GM18873 (cell line): ENCODE data around the gene CTSD.

Experiments used
- ATAC-seq: cut with Tn5 transposase; IDR thresholded peaks from one replicate; pipeline ENCODE4 v1.9.1; 2021; ENCODE audit warnings: mild to moderate bottlenecking, moderate library complexity, moderate number of reproducible peaks; ENCODE audit not compliant: unreplicated experiment, low FRiP score

Gene CTSD

DNA sequence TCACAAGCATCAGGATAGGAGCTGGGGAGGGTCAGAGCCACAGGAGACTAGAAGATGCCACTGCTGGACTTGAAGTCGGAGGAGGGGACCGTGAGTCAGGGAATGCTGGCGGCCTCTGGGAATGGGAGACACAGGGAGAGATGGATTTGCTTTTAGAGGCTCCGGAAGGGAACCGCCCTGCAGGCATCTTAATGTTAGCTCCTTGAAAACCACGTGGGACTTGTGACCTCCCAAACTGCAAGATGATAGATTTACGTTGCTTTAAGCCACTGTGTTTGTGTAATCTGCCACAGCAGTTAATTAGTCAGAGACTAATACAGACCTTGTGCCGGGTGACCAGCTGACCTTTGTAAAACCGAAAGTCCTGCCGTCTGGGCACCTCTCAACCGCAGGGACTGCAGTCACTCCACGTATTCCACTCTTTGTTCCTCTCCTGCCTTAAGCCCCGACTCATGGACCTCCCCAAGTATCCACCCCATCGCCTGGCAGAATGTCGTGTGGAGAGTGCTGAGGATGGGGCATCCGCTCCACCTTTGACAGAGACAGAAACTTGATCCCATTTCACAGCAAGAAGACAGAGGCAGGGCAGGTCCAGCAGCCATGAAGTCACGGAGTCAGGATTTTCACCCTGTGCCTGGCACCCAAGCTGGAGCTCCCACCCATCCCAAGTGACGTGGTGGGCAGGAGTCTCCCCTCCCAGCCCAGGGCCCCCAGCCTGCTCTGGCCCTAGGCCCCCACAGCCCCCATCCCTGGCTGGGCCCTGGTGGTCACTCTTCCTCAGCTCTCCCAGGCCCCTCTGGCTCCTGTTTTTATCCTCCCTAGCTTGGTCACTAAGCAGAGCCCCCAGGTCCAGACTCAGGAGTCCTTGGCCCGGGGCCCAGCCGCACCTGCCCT, 19.4 kb upstream of the CTSD start:
- no peak for ATAC-seq

DNA sequence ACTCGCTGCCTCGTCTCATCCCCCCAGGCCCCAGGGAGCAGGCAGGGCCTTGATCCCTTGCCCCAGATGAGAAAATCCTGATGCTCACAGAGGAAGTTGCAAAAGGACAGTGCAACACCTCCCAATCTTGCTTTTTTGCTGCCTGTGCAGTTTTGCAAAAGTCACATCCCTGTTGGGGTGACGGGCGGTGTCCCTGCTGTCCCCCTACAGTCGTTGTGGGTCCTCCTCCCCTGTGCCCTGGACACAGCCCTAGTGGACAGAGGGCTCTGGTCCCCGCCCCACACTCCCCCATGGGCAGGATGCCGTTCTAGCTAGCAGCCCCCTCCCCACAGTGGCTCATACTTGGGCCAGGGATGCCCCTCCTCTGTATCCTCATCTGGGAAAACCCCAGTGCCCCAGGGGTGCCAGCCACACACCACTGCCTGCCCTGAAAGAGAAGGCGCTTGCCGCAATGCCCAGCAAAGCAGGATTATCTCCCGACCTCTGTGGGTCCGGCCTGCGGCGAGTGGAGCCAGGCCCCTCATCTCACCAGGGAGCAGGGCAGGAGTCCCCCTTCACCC, 18.4 kb upstream of the CTSD start:
- ATAC-seq = no peak

- no peak for ATAC-seq
These were observed 17.9 kb upstream of the CTSD start for GRCh38 chr11:1781593-1781975.

GRCh38 chr11:1780700-1781592, 17.2 kb upstream of the CTSD start:
- ATAC-seq = no peak

GRCh38 chr11:1779806-1780699, 16.3 kb upstream of the CTSD start:
- no peak for ATAC-seq

GRCh38 chr11:1779034-1779805, 15.5 kb upstream of the CTSD start:
- no peak for ATAC-seq

DNA sequence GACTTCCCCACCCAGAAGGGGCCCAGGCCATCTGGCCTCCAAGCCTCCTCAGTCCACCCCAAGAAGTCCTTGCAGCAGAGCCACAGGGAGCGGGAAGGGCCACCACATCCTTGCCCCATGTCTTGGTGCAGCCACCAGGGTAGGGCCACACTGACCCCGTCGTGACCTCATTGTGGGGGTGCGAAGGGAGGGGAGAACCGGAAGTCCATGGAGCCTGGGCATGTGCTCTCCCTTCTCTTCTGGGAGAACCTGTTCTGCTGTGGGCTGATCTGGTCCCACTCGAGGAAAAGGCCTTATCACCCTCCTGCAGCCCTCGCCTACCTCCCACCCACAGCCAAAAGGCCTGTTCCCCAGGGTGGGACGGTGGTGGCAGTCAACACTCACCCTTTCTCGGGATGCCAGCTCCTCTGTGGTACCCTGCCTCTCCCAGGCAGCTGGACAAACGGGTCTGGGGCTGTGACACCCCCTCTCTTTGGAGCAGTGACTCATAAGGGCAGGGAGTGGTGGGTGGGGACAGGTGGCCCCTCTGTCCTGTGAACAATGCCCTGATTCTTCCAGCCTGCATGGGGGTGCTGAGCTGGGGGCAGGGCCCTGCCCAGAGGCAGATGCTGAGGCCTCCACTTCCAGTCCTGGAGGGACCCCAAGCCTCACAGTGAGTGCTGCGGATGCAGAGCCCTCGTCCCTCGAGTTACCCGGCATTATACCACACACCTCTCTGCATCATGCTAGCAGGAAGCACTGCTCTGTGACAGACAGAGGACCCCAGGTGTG, 14.6 kb upstream of the CTSD start:
- ATAC-seq = no peak

GRCh38 chr11:1777737-1778136, 14.0 kb upstream of the CTSD start:
- ATAC-seq = no peak

- ATAC-seq = no peak
These were observed 13.4 kb upstream of the CTSD start for GRCh38 chr11:1776944-1777715.

DNA sequence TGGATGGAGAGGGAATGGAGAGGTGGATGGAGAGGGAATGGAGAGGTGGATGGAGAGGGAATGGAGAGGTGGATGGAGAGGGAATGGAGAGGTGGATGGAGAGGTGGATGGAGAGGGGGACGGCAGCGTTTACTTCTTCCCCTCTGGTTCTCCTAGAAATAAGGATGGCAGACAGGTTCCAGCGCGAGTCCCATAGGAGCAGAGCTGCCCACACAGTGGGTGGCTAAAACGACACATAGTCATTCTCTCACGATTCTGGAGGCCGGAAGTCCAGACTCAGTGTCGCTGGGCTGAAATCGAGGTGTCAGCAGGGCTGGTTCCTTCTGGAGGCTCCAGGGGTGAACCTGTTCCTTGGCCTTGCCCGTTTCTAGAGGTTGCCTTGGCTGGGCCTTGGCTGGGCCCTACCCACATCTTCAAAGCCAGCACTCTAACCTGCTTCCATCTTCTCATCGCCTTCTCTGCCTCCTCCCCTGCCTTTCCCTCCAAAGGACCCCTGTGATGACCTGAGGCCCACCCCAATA, 12.7 kb upstream of the CTSD start:
- ATAC-seq = no peak

DNA sequence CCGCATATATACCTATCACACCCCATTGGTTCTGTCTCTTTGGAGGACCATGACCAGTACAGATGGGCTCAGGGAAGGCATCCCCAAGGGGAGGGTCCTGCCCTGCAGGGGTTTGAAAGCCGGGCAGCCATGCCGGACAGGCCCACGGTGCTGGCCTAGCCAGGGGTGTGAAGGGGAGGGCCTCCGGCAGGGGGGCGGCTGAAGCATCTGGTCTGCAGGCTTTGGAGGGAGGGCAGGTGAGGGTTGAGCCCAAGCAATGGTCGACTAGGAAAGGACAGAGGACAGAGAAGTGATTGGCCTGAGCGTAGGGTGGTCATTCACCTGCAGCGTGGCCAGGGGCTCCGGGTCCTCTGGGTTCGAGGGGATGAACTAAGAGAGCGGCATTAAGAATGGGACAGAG, 11.2 kb upstream of the CTSD start:
- ATAC-seq = no peak

DNA sequence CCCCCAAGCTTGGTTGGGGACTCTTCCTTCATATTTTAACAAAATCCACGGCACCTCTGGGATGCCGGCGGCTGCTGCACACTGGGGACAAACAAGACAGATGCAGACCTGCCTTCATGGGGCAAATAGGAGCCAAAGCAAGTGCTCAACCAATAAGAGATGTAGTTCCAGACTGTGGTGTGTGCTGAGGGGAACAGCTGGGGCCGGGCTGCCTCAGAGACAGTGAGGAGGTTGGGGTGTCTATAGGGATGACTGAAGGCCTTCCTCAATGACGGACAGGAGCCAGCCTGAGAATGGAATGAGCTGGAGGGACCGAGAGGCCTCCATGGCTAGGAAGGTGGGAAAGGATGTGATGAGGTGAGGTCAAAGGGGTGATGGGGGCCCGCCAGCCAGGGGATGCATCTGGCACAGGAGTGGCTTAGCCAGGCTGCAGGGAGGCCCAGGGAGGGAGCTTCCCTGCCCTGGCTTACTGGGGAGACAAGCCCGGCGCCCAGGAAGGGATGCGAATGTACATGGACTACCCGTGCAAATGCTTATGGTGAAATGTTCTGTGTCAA, 10.3 kb upstream of the CTSD start:
- no peak for ATAC-seq

DNA sequence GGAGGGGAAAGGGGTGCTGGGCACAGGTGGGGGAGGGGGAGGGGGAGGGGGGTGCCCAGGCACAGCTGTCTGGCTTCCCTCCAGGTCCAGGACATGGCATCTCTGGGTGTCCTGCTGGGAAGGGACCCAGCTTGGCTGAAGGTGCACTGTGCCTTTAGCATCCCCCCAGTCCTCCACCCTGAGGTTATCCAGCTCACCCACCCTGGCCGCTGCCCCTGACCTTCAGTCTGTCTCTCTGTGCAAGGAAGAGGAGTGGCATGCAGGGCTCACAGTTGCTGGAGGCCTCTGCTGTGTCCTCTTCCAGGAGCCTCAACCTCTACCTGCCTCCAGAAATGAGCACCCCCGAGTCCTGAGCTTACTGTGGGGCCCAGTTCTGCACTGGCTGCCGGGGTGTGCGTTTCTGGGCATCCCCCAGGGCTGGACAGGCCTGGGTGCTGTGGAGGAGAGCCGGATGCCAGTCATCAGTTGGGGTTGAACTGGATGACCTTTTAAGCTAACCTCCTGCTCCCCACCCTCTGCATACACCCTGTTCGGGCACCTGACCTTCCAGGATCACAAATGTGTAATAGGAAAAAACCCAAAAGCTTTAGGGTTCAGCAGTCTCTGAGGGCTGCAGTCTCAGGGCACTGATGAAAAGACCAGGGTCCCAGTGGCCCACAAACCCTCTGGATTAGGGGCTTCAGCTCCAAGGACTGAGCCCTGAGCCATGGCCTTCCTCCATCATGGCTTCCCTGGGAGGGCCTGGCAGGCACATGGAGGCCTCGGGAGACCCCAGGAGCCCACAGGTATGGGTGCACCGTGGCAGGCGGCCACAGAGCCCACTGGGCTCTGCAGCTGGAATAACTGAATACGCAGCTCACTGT, 9.6 kb upstream of the CTSD start:
- no peak for ATAC-seq

DNA sequence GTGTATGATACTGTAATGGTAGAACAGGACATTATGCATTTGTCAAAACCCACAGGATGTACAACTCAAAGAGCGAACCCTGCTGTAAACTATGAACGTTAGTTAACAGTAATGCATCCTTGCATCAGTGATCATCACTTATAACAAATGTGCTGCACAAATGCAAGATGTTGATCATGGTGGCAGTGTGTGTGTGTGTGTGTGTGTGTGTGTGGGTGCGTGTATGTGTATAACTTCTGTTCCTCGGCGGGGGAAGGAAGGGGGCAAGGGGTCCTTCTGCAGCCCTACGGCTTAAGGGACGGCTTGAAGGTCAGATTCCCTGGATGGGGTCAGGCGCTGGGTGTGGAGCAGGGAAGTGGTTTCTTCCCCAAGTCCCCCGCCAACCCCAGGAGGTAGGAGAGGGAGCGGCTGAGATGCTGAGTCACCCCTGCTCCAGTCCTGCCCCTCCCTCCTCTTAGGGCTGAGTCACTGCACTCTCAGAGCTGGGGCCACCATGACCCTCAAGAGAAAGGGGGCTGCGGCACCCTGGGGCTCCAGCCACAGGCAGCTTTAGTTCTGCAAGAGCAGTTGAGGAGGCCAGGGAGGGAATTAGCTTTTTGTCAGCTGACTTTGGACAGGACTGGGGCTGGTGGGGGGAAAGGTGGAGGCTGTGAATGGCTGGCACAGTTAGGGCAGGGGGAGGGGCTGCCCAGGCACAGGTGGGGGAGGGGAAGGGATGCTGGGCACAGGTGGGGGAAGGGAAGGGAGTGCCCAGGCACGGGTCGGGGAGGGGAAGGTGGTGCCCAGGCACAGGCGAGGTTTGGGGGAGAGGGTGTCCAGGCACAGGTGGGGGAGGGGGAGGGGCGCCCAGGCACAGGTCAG, 8.8 kb upstream of the CTSD start:
- no peak for ATAC-seq

GRCh38 chr11:1771700-1772099, 8.0 kb upstream of the CTSD start:
- ATAC-seq = no peak

DNA sequence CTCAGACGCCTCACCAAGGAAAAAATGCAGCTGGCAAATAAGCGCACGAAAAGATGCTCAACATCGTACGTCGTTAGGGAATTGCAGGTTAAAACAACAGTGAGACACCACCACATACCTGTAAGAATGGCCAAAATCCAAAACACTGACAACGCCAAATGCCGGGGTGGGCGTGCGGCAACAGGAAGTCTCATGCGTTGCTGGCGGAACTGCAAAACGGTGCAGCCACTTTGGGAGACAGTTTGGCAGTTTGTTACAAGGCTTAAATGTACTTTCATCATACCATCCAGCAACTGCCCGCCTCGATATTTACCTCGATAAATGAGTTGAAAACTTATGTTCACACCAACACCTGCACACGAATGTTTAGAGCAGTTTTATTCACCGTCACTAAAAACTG, 7.5 kb upstream of the CTSD start:
- no peak for ATAC-seq
